Measurements from ENCODE around the gene ZNF25. TPM values are rescaled to one million over a fixed set of nuclear protein-coding genes. Genes with fewer than 3 reads are reported as not detected.

The ZNF25 gene
- total and polyA plus RNA-seq, 9 of the 15 experiments (the other 6 are each of a cell fraction or from before 2014, with no cell fraction given), result 0.62 to 2.3 (median 1.6) TPM

- TF ChIP-seq CEBPZ (IDR thresholded peaks at IDR 0.05; ENCODE audit: borderline replicate concordance, low read depth, low read length) (no peak), TAF15 (IDR thresholded peaks at IDR 0.05; ENCODE audit: low read depth, low read length) (no peak), EP400 (IDR thresholded peaks at IDR 0.05) (no peak), ETV5 (CRISPR knock-in tag; IDR thresholded peaks at IDR 0.05; ENCODE audit: low read depth) (no peak), ZNF644 (tag; IDR thresholded peaks at IDR 0.05; ENCODE audit: low read depth) (no peak), NUFIP1 (IDR thresholded peaks at IDR 0.05; ENCODE audit: partially characterized antibody) (no peak), CAMTA2 (CRISPR knock-in tag; conservative IDR thresholded peaks at IDR 0.05) (no peak), NFXL1 (CRISPR knock-in tag; IDR thresholded peaks at IDR 0.05) (no peak), ZNF395 (CRISPR knock-in tag; IDR thresholded peaks at IDR 0.05) (no peak), TGIF2 (CRISPR knock-in tag; IDR thresholded peaks at IDR 0.05) (no peak), ZNF561 (CRISPR knock-in tag; conservative IDR thresholded peaks at IDR 0.05) (no peak), KAT2B (IDR thresholded peaks at IDR 0.05; ENCODE audit: low read depth, low read length) (no peak), ZNF696 (CRISPR knock-in tag; conservative IDR thresholded peaks at IDR 0.05) (no peak), LEF1 (IDR thresholded peaks at IDR 0.05) (peak; percentile 82), CHD2 (IDR thresholded peaks at IDR 0.05; ENCODE audit: low read depth, low read length) (no peak), ZNF75A (CRISPR knock-in tag; IDR thresholded peaks at IDR 0.05) (no peak), ZNF217 (CRISPR knock-in tag; IDR thresholded peaks at IDR 0.05) (no peak), ZNF436 (CRISPR knock-in tag; IDR thresholded peaks at IDR 0.05) (no peak), ZFP36 (IDR thresholded peaks at IDR 0.05; ENCODE audit: low read depth, low read length, partially characterized antibody) (no peak), MLLT1 (IDR thresholded peaks at IDR 0.05) (no peak), CEBPB (tag; IDR thresholded peaks at IDR 0.05) (no peak), MTA1 (IDR thresholded peaks at IDR 0.05; ENCODE audit: borderline replicate concordance) (no peak), ZNF239 (CRISPR knock-in tag; IDR thresholded peaks at IDR 0.05) (no peak), RBBP5 (IDR thresholded peaks at IDR 0.05; ENCODE audit: borderline replicate concordance, insufficient read depth, low read length, poor library complexity, severe bottlenecking) (peak; percentile 50), POLR2AphosphoS5 (IDR thresholded peaks at IDR 0.05; ENCODE audit: control insufficient read depth, insufficient read depth, low read depth, low read length) (peak; percentile 38; the same call in 1 of the 2 replicates), ZNF311 (CRISPR knock-in tag; IDR thresholded peaks at IDR 0.05) (no peak)
Measured at GRCh38 chr10:38003588-38003987, 27.1 kb upstream of the ZNF25 start (continued).

Measured in K562 (cell line).